ENCODE data around the gene SLC2A14.
"Not testable (repeated sequence)": the region's sequence is repeated elsewhere in the genome, so short reads cannot be mapped to it uniquely, and the experiment has no call there.

SLC2A14 gene

DNA sequence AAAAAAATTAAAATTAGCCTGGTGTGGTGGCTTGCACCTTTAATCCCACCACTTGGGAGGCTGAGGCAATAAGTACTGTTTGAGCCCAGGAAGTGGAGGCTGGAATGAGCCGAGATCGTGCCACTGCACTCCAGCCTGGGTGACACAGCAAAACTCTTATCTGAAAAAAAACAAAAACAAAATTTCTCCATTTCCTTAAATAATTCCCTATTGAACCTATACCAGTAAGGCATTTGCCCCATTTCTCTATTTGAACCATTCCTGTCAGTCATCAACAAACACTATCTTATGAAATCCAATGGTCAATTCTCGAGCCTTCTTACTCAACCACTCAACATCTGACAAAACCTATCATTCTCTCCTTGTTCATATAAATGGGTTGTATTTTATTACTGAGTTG, 14.7 kb downstream of the SLC2A14 start:
- no peak for DNase-seq (ENCODE audit: low read depth)
- H3K4me3 ChIP-seq (ENCODE audit: control insufficient read depth, low read depth, low read length) = no peak overlapping the region
- TF ChIP-seq, protein P1, sequence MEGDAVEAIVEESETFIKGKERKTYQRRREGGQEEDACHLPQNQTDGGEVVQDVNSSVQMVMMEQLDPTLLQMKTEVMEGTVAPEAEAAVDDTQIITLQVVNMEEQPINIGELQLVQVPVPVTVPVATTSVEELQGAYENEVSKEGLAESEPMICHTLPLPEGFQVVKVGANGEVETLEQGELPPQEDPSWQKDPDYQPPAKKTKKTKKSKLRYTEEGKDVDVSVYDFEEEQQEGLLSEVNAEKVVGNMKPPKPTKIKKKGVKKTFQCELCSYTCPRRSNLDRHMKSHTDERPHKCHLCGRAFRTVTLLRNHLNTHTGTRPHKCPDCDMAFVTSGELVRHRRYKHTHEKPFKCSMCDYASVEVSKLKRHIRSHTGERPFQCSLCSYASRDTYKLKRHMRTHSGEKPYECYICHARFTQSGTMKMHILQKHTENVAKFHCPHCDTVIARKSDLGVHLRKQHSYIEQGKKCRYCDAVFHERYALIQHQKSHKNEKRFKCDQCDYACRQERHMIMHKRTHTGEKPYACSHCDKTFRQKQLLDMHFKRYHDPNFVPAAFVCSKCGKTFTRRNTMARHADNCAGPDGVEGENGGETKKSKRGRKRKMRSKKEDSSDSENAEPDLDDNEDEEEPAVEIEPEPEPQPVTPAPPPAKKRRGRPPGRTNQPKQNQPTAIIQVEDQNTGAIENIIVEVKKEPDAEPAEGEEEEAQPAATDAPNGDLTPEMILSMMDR (IDR thresholded peaks at IDR 0.05; ENCODE audit: control insufficient read depth, insufficient read depth, low read depth, low read length, missing control alignments) = no peak

DNA sequence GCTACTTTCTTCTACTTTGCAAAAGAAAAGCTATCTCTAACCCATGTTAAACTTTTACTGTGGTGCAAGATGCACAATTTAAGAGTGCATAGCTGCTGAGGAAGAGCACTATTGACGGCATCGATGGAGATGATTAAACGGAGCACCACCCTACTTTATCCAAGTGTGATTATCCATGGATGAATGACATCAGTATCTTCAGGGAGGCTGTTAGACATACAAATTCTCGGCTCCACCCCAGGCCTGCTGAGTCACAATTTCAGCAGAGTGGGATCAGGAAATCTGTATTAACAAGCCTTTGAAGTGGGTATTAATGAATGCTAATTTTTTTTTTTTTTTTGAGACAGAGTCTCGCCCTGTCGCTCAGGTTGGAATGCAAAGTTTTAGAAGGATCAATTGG, 16.2 kb downstream of the SLC2A14 start:
- TF ChIP-seq, protein P1 (IDR thresholded peaks at IDR 0.05; ENCODE audit: control insufficient read depth, insufficient read depth, low read depth, low read length, missing control alignments) = no peak
- DNase-seq (ENCODE audit: low read depth) = no peak
- no peak overlapping the region for H3K4me3 ChIP-seq (ENCODE audit: control insufficient read depth, low read depth, low read length)

DNA sequence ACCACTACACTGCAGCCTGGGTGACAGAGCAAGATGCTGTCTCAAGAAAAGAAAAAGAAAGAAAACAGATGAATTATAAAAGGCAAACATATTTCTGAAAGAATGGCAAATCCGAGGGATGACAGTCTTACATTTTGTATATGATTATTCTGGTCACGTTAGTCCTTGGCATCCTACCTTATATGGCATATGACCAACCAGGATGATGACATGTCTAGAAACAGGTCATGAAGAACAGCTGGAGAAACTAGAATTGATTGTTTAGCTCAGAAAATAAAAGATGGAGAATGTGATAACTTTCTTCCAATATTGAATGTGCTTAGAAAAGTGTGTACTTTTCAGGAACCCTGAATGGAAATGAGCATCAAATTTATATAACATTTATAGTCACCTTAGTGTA, 19.2 kb downstream of the SLC2A14 start:
- TF ChIP-seq, protein P1 (IDR thresholded peaks at IDR 0.05; ENCODE audit: control insufficient read depth, insufficient read depth, low read depth, low read length, missing control alignments) = no peak
- no peak for DNase-seq (ENCODE audit: low read depth)
- no peak overlapping the region for H3K4me3 ChIP-seq (ENCODE audit: control insufficient read depth, low read depth, low read length)

DNA sequence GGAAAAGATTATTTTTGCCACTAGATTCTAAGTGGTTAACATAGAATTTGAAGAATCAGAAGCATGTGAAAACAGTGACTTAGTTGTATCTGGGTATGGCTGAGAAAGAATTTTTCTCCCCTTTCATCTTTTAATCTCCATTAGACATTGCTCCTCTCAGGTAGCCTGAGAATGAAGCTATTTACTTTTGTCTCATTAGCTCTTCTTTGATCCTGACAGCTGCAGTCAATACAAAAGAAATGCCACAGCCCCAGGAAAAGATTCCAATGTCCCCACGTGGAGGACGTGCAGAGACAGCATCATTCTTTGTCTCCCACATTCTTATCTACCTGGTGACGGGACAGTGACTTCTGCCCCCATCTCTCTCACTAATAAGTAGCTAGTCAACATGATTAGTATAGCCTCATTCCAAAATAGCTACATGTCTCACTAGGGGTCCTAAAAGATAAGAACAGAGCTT, 21.1 kb downstream of the SLC2A14 start:
- DNase-seq (ENCODE audit: low read depth); H3K4me3 ChIP-seq (ENCODE audit: control insufficient read depth, low read depth, low read length): not testable (repeated sequence)

DNA sequence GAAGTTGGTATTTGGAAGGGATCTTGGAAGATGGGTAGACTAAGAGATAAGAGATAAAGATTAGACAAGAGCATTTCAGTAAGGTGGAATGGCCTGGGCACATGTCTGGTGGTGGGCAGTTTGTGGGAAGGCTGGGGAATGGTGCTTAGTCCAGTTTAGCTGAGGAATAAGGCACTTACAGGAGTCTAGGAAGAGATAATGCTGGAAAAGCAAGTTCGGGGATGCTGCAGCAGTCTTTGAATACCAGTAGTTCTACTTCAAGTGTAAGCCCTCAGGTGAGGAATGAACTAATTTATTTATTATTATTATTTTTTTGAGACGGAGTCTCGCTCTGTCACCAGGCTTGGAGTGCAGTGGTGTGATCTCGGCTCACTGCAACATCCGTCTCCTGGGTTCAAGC, 22.6 kb downstream of the SLC2A14 start:
- H3K4me3 ChIP-seq (ENCODE audit: control insufficient read depth, low read depth, low read length); DNase-seq (ENCODE audit: low read depth): not testable (repeated sequence)

DNA sequence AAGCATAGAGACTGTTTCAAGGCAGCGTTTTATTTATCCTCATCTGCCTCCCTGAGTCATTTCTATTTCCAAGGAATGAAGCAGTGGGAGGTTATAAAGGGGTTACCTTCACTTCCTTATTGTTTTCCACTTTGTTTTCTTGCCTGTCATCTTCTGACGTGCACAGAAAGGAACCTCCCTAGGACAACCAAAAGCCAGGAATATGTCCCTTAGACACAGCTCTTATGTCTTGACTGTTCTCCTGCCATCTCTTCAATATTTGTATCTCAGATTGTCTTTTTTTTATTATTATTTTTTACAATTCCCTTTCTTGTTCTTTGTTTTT, 24.7 kb downstream of the SLC2A14 start:
- not testable (repeated sequence) for DNase-seq (ENCODE audit: low read depth); H3K4me3 ChIP-seq (ENCODE audit: control insufficient read depth, low read depth, low read length)

DNA sequence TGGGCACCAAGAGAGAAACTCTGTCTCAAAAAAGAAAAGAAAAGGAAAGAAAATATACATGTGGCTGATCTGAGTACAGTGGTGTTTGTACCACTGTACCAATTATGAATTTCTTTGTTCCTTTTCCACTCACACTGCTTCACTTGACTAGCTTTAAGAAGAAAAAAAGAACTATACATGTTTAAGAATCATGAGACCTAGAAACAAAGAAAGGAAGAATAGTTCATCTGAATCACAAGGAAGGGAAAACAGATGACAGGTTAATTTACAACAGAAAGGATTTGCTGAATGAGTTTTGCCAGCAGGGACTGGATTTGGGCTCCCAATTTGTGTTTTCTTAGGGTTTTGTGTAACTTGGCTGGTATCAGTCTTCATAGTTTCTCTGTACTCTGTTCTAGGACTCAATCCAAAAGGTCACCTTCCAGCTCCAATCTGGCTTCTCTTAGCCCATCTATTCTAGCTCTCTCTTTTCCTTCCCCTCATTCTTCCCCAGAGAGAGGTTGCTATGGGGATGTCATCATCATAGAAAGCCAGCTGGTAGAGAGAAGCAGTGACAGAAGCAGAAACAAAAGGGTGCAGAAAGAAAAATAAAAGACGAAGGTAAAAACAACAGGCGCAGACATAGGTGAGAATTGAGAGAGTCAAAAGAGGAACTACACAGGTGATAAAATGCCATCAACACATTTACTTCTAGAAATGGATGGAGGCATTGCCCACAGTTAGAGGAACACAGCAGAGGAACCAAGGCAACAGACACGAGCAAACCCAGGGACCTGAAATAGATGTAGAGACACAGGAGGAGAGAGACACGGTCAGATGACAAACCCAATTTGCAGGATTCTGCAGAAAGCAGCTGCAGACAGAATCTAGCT, 25.3 kb downstream of the SLC2A14 start:
- not testable (repeated sequence) for H3K4me3 ChIP-seq (ENCODE audit: control insufficient read depth, low read depth, low read length); DNase-seq (ENCODE audit: low read depth)

DNA sequence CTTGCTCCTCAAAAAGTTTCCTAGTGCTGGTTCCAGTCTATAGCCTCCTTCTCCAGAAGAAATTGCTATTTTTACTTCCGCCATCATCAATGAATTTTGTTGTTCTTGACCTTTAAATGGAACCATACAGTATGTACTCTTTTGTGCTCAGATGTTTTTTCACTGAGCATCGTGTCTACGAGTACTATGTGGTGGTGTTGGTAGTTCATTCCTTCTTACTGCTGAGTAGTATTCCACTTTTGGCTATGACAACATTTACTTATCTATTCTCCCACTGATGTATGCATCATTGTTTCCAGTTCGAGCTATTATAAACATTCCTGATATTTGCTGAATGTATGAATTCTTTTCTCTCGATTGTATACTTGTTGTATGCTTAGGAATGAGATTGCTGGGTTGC, 28.6 kb downstream of the SLC2A14 start:
- DNase-seq (ENCODE audit: low read depth) = no peak
- no peak overlapping the region for H3K4me3 ChIP-seq (ENCODE audit: control insufficient read depth, low read depth, low read length)
- TF ChIP-seq, protein P1 (IDR thresholded peaks at IDR 0.05; ENCODE audit: control insufficient read depth, insufficient read depth, low read depth, low read length, missing control alignments) = no peak

DNA sequence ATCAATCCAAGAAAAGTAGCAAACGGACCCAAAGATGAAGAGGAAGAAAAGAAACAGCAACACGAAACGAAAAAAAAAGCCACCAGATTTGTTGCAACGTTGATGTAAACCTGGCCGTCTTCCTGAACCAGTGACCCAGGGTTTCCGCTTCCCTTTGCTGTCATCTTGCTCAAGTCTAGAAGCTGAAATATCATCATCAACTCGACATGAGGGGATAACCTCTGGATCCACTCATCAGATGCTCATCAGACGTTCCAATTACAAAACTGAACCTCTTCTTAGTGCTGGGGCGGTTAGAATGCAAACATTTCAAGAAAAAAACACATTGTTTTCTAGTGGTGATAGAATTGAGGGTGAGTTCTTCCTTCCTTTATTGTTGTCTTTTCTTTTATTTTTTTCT, 29.1 kb downstream of the SLC2A14 start:
- H3K4me3 ChIP-seq (ENCODE audit: control insufficient read depth, low read depth, low read length); DNase-seq (ENCODE audit: low read depth): not testable (repeated sequence)

DNA sequence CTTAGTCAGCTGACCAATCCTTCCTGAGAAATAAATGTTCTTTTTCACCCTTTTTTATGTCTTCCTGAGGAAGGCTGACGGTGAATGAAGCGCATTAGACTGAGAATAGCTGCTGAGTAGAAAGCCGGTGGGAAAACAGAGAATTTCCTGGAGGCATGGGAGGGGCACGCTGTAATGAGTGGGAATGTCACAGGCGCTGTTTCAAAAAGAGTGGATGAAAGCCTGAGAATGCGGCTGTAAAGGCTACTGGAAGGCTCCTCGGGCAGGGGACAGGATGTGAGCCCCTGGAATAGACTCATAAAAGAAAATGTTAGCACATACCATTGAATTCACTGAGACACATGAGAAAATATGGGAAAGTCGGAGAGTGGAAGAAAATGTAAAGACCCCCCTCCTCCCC, 29.6 kb downstream of the SLC2A14 start:
- not testable (repeated sequence) for H3K4me3 ChIP-seq (ENCODE audit: control insufficient read depth, low read depth, low read length); DNase-seq (ENCODE audit: low read depth)

DNA sequence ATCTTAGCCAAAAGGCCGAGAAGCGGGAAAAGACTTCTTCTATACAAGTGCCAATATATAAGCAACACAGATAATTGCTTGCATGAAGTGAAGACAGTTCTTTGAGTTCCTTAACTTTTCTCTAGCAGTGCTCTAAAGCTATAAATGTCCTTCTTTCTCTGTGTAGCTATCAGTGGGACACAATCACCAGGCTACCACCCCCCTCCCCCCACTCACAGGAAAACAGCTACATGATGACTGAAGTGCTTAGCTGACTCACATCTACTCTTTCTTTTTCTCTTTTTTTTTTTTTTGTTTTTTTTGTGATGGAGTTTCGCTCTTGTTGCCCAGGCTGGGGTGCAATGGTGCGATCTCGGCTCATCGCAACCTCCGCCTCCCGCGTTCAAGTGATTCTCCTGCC, 30.3 kb downstream of the SLC2A14 start:
- not testable (repeated sequence) for DNase-seq (ENCODE audit: low read depth); H3K4me3 ChIP-seq (ENCODE audit: control insufficient read depth, low read depth, low read length)

DNA sequence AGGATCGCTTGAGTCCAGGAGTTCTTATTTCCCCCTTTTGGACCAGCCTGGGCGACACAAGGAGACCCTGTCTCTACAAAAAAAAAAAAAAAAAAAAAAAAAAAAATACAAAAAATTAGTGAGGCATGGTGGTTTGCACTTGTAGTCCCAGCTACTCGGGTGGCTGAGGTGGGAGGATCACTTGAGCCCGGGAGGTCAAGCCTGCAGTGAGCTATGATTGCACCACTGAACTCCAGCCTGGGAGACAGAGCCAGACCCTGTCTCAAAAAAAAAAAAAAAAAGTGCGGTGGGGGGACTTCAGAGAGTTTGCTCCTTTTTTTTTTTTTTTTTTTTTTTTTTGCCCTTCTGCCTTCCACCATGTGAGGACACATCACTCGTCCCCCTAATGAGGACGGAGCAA, 32.9 kb downstream of the SLC2A14 start:
- not testable (repeated sequence) for H3K4me3 ChIP-seq (ENCODE audit: control insufficient read depth, low read depth, low read length); DNase-seq (ENCODE audit: low read depth)

DNA sequence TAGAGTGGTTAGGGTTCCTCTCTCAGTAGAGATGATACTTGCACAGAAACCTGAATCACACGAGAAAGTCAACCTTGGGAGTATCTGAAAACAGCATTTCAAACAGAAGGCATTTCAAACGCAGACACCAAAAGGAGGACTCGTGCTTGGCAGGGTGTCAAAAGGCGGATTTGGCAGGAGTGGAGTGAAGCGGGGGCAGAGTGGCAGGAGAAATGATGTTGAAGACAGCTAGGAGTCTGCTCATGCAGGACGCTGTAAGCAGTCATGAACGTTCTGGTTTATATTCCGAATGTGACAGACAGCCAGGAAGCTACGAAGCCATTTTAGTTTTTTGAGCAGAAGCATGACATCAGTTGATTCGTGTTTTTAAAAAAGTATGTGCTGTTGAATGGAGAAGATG, 33.5 kb downstream of the SLC2A14 start:
- H3K4me3 ChIP-seq (ENCODE audit: control insufficient read depth, low read depth, low read length); DNase-seq (ENCODE audit: low read depth): not testable (repeated sequence)
